HCT116 (cell line): ENCODE measurements around the gene RBM28. TPM values are rescaled to one million over a fixed set of nuclear protein-coding genes. Genes with fewer than 3 reads are reported as not detected.

Source experiments
- ATAC-seq: fragments of 200-7000 bp; cut with Tn5 transposase; 2 replicates; pipeline ENCODE4 v1.9.1; 2020; ENCODE audit warnings: mild to moderate bottlenecking, moderate library complexity
- BruUV-seq: library from RNA; stranded (reverse); fragments of 400-500 nt; replicated peaks from 2 replicates; lab custom pipeline; 2021; lab: Mats Ljungman, UMichigan
- CTCF ChIA-PET: fragments of 300-600 bp; sonication (Branson Sonifier 250); formaldehyde crosslinking; loops from one replicate; lab custom pipeline; 2021; ENCODE audit warnings: antibody characterized with exemption; lab: Charles Lee
- POLR2A ChIA-PET: fragments of 300-600, 350-600 bp; sonication (Branson Sonifier 250); formaldehyde crosslinking; loops from one replicate; lab custom pipeline; 2021; ENCODE audit warnings: antibody characterized with exemption; lab: Charles Lee
- RAD21 ChIA-PET, 2 experiments: fragments of 300-600 bp; sonication (Branson Sonifier 250); formaldehyde crosslinking; loops; one replicate each; lab custom pipeline; 2023; ENCODE audit warnings: low total read pairs in 2 of 2; ENCODE audit not compliant: uncharacterized antibody in 2 of 2, unreplicated experiment in 2 of 2, low non-redundant PET in 1 of 2; lab: Charles Lee
- DNase-seq: peaks from one replicate; pipeline ENCODE4 v3.0.0-alpha.2; 2010; ENCODE audit warnings: low read depth, low spot score
- H2AFZ ChIP-seq: fragments of 200-600 bp; shearing (Covaris generic), sonication (generic); 2 replicates; pipeline ENCODE4 v1.6.1; 2017; ENCODE audit warnings: low read depth, mixed run types, mixed read lengths, antibody characterized with exemption, low read length; ENCODE audit not compliant: poor library complexity, severe bottlenecking
- H3K27ac ChIP-seq: 2 replicates; pipeline ENCODE4 v1.5.1; 2012; ENCODE audit warnings: low read depth, low read length
- H3K27me3 ChIP-seq: fragments of 200-600 bp; sonication (generic); 2 replicates; pipeline ENCODE4 v1.6.1; 2016; ENCODE audit warnings: mixed run types, low read length, mixed read lengths; ENCODE audit not compliant: insufficient read depth
- H3K36me3 ChIP-seq, 2 experiments: fragments of 200-500 bp in 1 of 2; fragments of 200-600 bp in 1 of 2; sonication (Bioruptor generic) in 1 of 2; sonication (generic) in 1 of 2; 2 replicates each; pipeline versions ENCODE4 v1.5.1 to v1.6.1; 2014 to 2016; ENCODE audit warnings: low read length in 2 of 2, inconsistent platforms in 1 of 2, mixed read lengths in 1 of 2, mixed run types in 1 of 2; ENCODE audit not compliant: insufficient read depth in 2 of 2, control insufficient read depth in 1 of 2
- H3K4me1 ChIP-seq, 2 experiments: fragments of 200-600 bp in 1 of 2; sonication (generic) in 1 of 2; 2 replicates each; pipeline versions ENCODE4 v1.5.1 to v1.6.1; 2012 to 2017; ENCODE audit warnings: low read length in 2 of 2, inconsistent platforms in 1 of 2, mild to moderate bottlenecking in 1 of 2, mixed read lengths in 1 of 2, mixed run types in 1 of 2, moderate library complexity in 1 of 2; ENCODE audit not compliant: insufficient read depth in 2 of 2, control insufficient read depth in 1 of 2
- H3K4me2 ChIP-seq: fragments of 200-600 bp; sonication (generic); 2 replicates; pipeline ENCODE4 v1.6.1; 2017; ENCODE audit warnings: mixed run types, low read length, mixed read lengths
- H3K4me3 ChIP-seq, 2 experiments: fragments of 200-600 bp in 1 of 2; sonication (generic) in 1 of 2; replicated peaks in 1 of 2; 2 replicates each; pipeline ENCODE4 v1.5.1; 2011 to 2016; ENCODE audit warnings: low read length in 2 of 2, control low read depth in 1 of 2, low read depth in 1 of 2, mild to moderate bottlenecking in 1 of 2, mixed read lengths in 1 of 2, mixed run types in 1 of 2
- H3K79me2 ChIP-seq: fragments of 200-600 bp; sonication (generic); 2 replicates; pipeline ENCODE4 v1.6.1; 2017; ENCODE audit warnings: mild to moderate bottlenecking, mixed run types, low read length, moderate library complexity, mixed read lengths; ENCODE audit not compliant: insufficient read depth
- H3K9ac ChIP-seq: fragments of 200-600 bp; sonication (generic); 2 replicates; pipeline ENCODE4 v1.6.1; 2016; ENCODE audit warnings: low read length, mixed read lengths
- H3K9me2 ChIP-seq: fragments of 200-600 bp; sonication (generic), shearing (Covaris generic); 2 replicates; pipeline ENCODE4 v1.6.1; 2017; ENCODE audit warnings: mixed run types, mild to moderate bottlenecking, moderate library complexity; ENCODE audit not compliant: insufficient read depth
- H3K9me3 ChIP-seq, 2 experiments: fragments of 200-500 bp in 1 of 2; fragments of 200-600 bp in 1 of 2; sonication (Bioruptor generic) in 1 of 2; sonication (generic) in 1 of 2; 2 replicates each; pipeline ENCODE4 v1.6.1; 2014 to 2017; ENCODE audit warnings: low read length in 2 of 2, mixed read lengths in 2 of 2, inconsistent platforms in 1 of 2, low read depth in 1 of 2, mild to moderate bottlenecking in 1 of 2, mixed run types in 1 of 2, moderate library complexity in 1 of 2; ENCODE audit not compliant: control insufficient read depth in 1 of 2, insufficient read depth in 1 of 2
- H4K20me1 ChIP-seq: fragments of 200-600 bp; sonication (generic), shearing (Covaris generic); 2 replicates; pipeline ENCODE4 v1.6.1; 2017; ENCODE audit warnings: mixed run types, mild to moderate bottlenecking, moderate library complexity; ENCODE audit not compliant: insufficient read depth
- CBX3 ChIP-seq: IDR thresholded peaks from 2 replicates; pipeline ENCODE4 v1.6.1; 2012; ENCODE audit warnings: low read depth
- EGR1 ChIP-seq: IDR thresholded peaks from 2 replicates; pipeline ENCODE4 v1.6.1; 2012; ENCODE audit warnings: low read depth
- ELF1 ChIP-seq: IDR thresholded peaks from 2 replicates; pipeline ENCODE4 v1.6.1; 2012; ENCODE audit warnings: low read depth, borderline replicate concordance
- EZH2 ChIP-seq: fragments of 200-600 bp; sonication (generic); IDR thresholded peaks from 2 replicates; pipeline ENCODE4 v1.6.1; 2017; ENCODE audit warnings: antibody characterized with exemption, mixed run types
- FOSL1 ChIP-seq: IDR thresholded peaks from 2 replicates; pipeline ENCODE4 v1.6.1; 2012; ENCODE audit warnings: low read depth
- JUND ChIP-seq: IDR thresholded peaks from 2 replicates; pipeline ENCODE4 v1.6.1; 2012
- POLR2A ChIP-seq: IDR thresholded peaks from 2 replicates; pipeline ENCODE4 v1.7.0; 2011; ENCODE audit warnings: borderline replicate concordance; ENCODE audit not compliant: insufficient read depth, insufficient read length; ENCODE audit errors: extremely low read depth
- POLR2AphosphoS5 ChIP-seq: IDR thresholded peaks from 2 replicates; pipeline ENCODE4 v1.6.1; 2011; ENCODE audit warnings: mild to moderate bottlenecking, low read depth, low read length, moderate library complexity
- RAD21 ChIP-seq: IDR thresholded peaks from 2 replicates; pipeline ENCODE4 v1.6.1; 2012; ENCODE audit warnings: low read depth, mild to moderate bottlenecking
- SIN3A ChIP-seq: IDR thresholded peaks from 2 replicates; pipeline ENCODE4 v1.6.1; 2012; ENCODE audit warnings: low read depth
- SP1 ChIP-seq: IDR thresholded peaks from 2 replicates; pipeline ENCODE4 v1.6.1; 2012; ENCODE audit warnings: low read depth
- SRF ChIP-seq: IDR thresholded peaks from 2 replicates; pipeline ENCODE4 v1.6.1; 2012; ENCODE audit warnings: low read depth
- TCF7L2 ChIP-seq: IDR thresholded peaks from 2 replicates; pipeline ENCODE4 v1.7.0; 2011; ENCODE audit warnings: borderline replicate concordance, inconsistent platforms; ENCODE audit not compliant: insufficient read depth, insufficient read length; ENCODE audit errors: extremely low read depth
- YY1 ChIP-seq: IDR thresholded peaks from 2 replicates; pipeline ENCODE4 v1.6.1; 2011; ENCODE audit warnings: low read length, low read depth, moderate library complexity, mild to moderate bottlenecking; ENCODE audit not compliant: insufficient replicate concordance; ENCODE audit errors: extremely low read depth
- ZFX ChIP-seq: fragments of 450-650 bp; IDR thresholded peaks from 2 replicates; pipeline ENCODE4 v1.6.1; 2017
- ZNF274 ChIP-seq: fragments of 200-500 bp; sonication (Bioruptor generic); IDR thresholded peaks from 2 replicates; pipeline ENCODE4 v1.6.1; 2014; ENCODE audit warnings: mild to moderate bottlenecking, low read depth, low read length, inconsistent platforms
- intact Hi-C: fragments of 100-400 bp; cut with micrococcal nuclease; formaldehyde crosslinking; loops from 2 replicates; pipeline ENCODE4 v1.10.0; 2022
- total RNA-seq: library from RNA; stranded (reverse); gene quantifications from one replicate; pipeline ENCODE4 v1.2.1, GENCODE V29; 2021; ENCODE audit not compliant: unreplicated experiment
- TF ChIP-seq, protein P1 (sequence below), 3 experiments: fragments of 200-600 bp in 1 of 3; sonication (generic) in 1 of 3; IDR thresholded peaks in 2 of 3; conservative IDR thresholded peaks in 1 of 3; 2 replicates each; pipeline ENCODE4 v1.5.1; 2012 to 2017; ENCODE audit warnings: low read depth in 2 of 3, low read length in 2 of 3, antibody characterized with exemption in 1 of 3, borderline replicate concordance in 1 of 3, control low read depth in 1 of 3, mild to moderate bottlenecking in 1 of 3, mixed read lengths in 1 of 3, mixed run types in 1 of 3, moderate library complexity in 1 of 3; ENCODE audit not compliant: insufficient read depth in 1 of 3
- TF ChIP-seq, protein P2 (sequence below): IDR thresholded peaks from 2 replicates; pipeline ENCODE4 v1.6.1; 2012; ENCODE audit warnings: low read depth
- TF ChIP-seq, protein P3 (sequence below): IDR thresholded peaks from 2 replicates; pipeline ENCODE4 v1.6.1; 2012
- TF ChIP-seq, protein P4 (sequence below): IDR thresholded peaks from 2 replicates; pipeline ENCODE4 v1.6.1; 2012

The RBM28 gene
- total RNA-seq, 1 experiment from 2014 or later: 66.3 TPM

DNA sequence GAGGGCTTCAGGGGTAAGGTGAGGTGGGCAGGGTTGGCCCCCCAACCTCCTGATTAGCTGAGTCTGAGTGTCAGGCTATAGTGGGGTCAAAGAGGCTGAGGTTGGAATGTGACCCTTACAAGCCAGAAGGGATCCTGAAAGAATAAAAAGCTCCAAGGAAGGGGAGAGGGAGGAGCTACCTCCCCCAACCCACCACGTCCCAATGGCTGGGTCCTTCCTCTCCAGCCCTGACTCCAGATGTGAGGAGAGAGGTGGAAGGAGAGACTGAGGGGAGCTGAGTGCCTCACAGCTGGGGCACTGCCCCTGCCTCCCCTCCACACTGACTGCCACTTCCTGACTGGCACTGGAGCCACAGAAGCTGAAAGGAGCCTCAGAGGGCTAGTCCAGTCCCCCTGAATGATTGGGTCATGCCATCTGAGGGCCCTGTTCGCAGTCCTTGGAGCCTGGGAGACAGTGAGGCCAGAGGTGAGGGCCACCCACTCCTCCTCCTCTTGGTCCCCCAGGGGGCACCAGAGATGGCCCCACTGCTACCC lies 45.4 kb upstream of the RBM28 start:
- no peaks in the 10 kb centered on the region for H3K9me2 ChIP-seq
- no peak for DNase-seq
- no peak overlapping the region for H3K4me3 ChIP-seq
- no peaks in the 10 kb centered on the region for H3K27me3 ChIP-seq
- ATAC-seq: no peak
- no peak overlapping the region for H3K4me2 ChIP-seq
- no peak overlapping the region for H2AFZ ChIP-seq
- intact Hi-C loops: no loop called here
- POLR2A ChIA-PET: interaction anchor here (0.6 kb wide), 1 partner anchor 47 kb away, joined by 3 read pairs; no protein-coding TSS in a partner anchor
- no peaks in the 10 kb centered on the region for H3K79me2 ChIP-seq
- no peak overlapping the region for H3K9ac ChIP-seq
- CTCF ChIA-PET: interaction anchor here (0.9 to 5.9 kb wide), 2 partner anchors 9 to 41 kb away, joined by 5 to 134 read pairs; no protein-coding TSS in a partner anchor
- RAD21 ChIA-PET: no interaction called here
- H3K9me3 ChIP-seq: no peaks in the 10 kb centered on the region
- H3K36me3 ChIP-seq: peaks cover 3 to 18% of the 10 kb centered on the region in 2 experiments; a peak in 3 of 4 replicates
- H4K20me1 ChIP-seq: no peaks in the 10 kb centered on the region
- BruUV-seq: no TSS peak
- no peaks in the 10 kb centered on the region for H3K4me1 ChIP-seq
- H3K27ac ChIP-seq: no peak overlapping the region
- no peak for TF ChIP-seq SP1
- TF ChIP-seq ELF1: no peak
- no peak for TF ChIP-seq RAD21
- no peak for TF ChIP-seq ZFX
- no peak for TF ChIP-seq JUND
- no peak for TF ChIP-seq TCF7L2
- no peak for TF ChIP-seq YY1
- no peak for TF ChIP-seq SIN3A
- TF ChIP-seq, protein P1, sequence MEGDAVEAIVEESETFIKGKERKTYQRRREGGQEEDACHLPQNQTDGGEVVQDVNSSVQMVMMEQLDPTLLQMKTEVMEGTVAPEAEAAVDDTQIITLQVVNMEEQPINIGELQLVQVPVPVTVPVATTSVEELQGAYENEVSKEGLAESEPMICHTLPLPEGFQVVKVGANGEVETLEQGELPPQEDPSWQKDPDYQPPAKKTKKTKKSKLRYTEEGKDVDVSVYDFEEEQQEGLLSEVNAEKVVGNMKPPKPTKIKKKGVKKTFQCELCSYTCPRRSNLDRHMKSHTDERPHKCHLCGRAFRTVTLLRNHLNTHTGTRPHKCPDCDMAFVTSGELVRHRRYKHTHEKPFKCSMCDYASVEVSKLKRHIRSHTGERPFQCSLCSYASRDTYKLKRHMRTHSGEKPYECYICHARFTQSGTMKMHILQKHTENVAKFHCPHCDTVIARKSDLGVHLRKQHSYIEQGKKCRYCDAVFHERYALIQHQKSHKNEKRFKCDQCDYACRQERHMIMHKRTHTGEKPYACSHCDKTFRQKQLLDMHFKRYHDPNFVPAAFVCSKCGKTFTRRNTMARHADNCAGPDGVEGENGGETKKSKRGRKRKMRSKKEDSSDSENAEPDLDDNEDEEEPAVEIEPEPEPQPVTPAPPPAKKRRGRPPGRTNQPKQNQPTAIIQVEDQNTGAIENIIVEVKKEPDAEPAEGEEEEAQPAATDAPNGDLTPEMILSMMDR (IDR thresholded peaks at IDR 0.05 in 2 of 3, conservative IDR thresholded peaks at IDR 0.05 in 1 of 3; ENCODE audit: borderline replicate concordance in 1 of 3, insufficient read depth in 1 of 3, low read depth in 2 of 3, low read length in 2 of 3): no peak
- TF ChIP-seq, protein P2, sequence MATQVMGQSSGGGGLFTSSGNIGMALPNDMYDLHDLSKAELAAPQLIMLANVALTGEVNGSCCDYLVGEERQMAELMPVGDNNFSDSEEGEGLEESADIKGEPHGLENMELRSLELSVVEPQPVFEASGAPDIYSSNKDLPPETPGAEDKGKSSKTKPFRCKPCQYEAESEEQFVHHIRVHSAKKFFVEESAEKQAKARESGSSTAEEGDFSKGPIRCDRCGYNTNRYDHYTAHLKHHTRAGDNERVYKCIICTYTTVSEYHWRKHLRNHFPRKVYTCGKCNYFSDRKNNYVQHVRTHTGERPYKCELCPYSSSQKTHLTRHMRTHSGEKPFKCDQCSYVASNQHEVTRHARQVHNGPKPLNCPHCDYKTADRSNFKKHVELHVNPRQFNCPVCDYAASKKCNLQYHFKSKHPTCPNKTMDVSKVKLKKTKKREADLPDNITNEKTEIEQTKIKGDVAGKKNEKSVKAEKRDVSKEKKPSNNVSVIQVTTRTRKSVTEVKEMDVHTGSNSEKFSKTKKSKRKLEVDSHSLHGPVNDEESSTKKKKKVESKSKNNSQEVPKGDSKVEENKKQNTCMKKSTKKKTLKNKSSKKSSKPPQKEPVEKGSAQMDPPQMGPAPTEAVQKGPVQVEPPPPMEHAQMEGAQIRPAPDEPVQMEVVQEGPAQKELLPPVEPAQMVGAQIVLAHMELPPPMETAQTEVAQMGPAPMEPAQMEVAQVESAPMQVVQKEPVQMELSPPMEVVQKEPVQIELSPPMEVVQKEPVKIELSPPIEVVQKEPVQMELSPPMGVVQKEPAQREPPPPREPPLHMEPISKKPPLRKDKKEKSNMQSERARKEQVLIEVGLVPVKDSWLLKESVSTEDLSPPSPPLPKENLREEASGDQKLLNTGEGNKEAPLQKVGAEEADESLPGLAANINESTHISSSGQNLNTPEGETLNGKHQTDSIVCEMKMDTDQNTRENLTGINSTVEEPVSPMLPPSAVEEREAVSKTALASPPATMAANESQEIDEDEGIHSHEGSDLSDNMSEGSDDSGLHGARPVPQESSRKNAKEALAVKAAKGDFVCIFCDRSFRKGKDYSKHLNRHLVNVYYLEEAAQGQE: no peak
- TF ChIP-seq FOSL1: no peak
- no peak for TF ChIP-seq EZH2
- TF ChIP-seq, protein P3, sequence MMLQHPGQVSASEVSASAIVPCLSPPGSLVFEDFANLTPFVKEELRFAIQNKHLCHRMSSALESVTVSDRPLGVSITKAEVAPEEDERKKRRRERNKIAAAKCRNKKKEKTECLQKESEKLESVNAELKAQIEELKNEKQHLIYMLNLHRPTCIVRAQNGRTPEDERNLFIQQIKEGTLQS: no peak
- no peak for TF ChIP-seq EGR1
- TF ChIP-seq POLR2AphosphoS5: no peak
- no peak for TF ChIP-seq SRF
- TF ChIP-seq, protein P4, sequence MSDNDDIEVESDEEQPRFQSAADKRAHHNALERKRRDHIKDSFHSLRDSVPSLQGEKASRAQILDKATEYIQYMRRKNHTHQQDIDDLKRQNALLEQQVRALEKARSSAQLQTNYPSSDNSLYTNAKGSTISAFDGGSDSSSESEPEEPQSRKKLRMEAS: no peak
- TF ChIP-seq POLR2A: no peak
- no peak for TF ChIP-seq CBX3
- TF ChIP-seq ZNF274: no peak
